Liver (tissue), 9 donors: Measurements from ENCODE around the gene GRIP1. TPM values are rescaled to one million over a fixed set of nuclear protein-coding genes. Genes with fewer than 3 reads are reported as not detected.

ENCODE experiments used
- DNase-seq: peaks from one replicate; pipeline ENCODE4 v3.0.0-alpha.2; 2017; ENCODE audit warnings: low spot score
- H3K27ac ChIP-seq, 2 donors: one replicate each; pipeline ENCODE4 v1.7.0; 2013; ENCODE audit warnings: inconsistent platforms in 2 of 2, low read length in 2 of 2, control low read depth in 1 of 2, low read depth in 1 of 2, mild to moderate bottlenecking in 1 of 2
- H3K27me3 ChIP-seq, 4 donors: one replicate each; pipeline versions ENCODE4 v1.6.1 to v1.7.0; 2013; ENCODE audit warnings: low read length in 3 of 4, inconsistent platforms in 1 of 4, mild to moderate bottlenecking in 1 of 4, moderate library complexity in 1 of 4; ENCODE audit not compliant: control insufficient read depth in 4 of 4, insufficient read depth in 4 of 4
- H3K36me3 ChIP-seq, 4 donors: one replicate each; pipeline versions ENCODE4 v1.6.1 to v1.7.0; 2013; ENCODE audit warnings: low read length in 3 of 4, mild to moderate bottlenecking in 3 of 4, low read depth in 1 of 4, moderate library complexity in 1 of 4; ENCODE audit not compliant: control insufficient read depth in 4 of 4, insufficient read depth in 3 of 4
- H3K4me1 ChIP-seq, 4 donors: one replicate each; pipeline versions ENCODE4 v1.6.1 to v1.7.0; 2013; ENCODE audit warnings: low read length in 3 of 4, mild to moderate bottlenecking in 3 of 4, moderate library complexity in 1 of 4; ENCODE audit not compliant: control insufficient read depth in 4 of 4, insufficient read depth in 4 of 4
- H3K4me3 ChIP-seq, 3 donors: one replicate each; pipeline versions ENCODE4 v1.6.1 to v1.7.0; 2013; ENCODE audit warnings: low read length in 3 of 3, control low read depth in 1 of 3, low read depth in 1 of 3, mild to moderate bottlenecking in 1 of 3
- H3K9ac ChIP-seq, 2 donors: one replicate each; pipeline ENCODE4 v1.7.0; 2013; ENCODE audit warnings: low read length in 2 of 2, mild to moderate bottlenecking in 2 of 2, moderate library complexity in 2 of 2, control low read depth in 1 of 2, low read depth in 1 of 2
- H3K9me3 ChIP-seq, 4 donors: one replicate each; pipeline versions ENCODE4 v1.6.1 to v1.7.0; 2013; ENCODE audit warnings: low read length in 3 of 4; ENCODE audit not compliant: control insufficient read depth in 4 of 4
- EGR1 ChIP-seq, 2 donors: IDR thresholded peaks; 2 replicates each; pipeline ENCODE4 v1.6.1; 2016 to 2018; ENCODE audit warnings: antibody characterized with exemption in 2 of 2, low read depth in 2 of 2
- FOXA1 ChIP-seq: IDR thresholded peaks from 2 replicates; pipeline ENCODE4 v1.6.1; 2016; ENCODE audit warnings: antibody characterized with exemption
- FOXA2 ChIP-seq: IDR thresholded peaks from 2 replicates; pipeline ENCODE4 v1.6.1; 2016; ENCODE audit warnings: antibody characterized with exemption
- GABPA ChIP-seq, 2 donors: IDR thresholded peaks in 1 of 2; conservative IDR thresholded peaks in 1 of 2; 2 replicates each; pipeline ENCODE4 v1.6.1; 2016; ENCODE audit warnings: antibody characterized with exemption in 2 of 2, mild to moderate bottlenecking in 1 of 2, moderate library complexity in 1 of 2
- HNF4A ChIP-seq, 2 donors: conservative IDR thresholded peaks; 2 replicates each; pipeline ENCODE4 v1.6.1; 2016; ENCODE audit warnings: antibody characterized with exemption in 2 of 2, mild to moderate bottlenecking in 2 of 2
- HNF4G ChIP-seq: IDR thresholded peaks from 2 replicates; pipeline ENCODE4 v1.6.1; 2016; ENCODE audit warnings: antibody characterized with exemption
- JUND ChIP-seq, 2 donors: IDR thresholded peaks; 2 replicates each; pipeline ENCODE4 v1.6.1; 2016; ENCODE audit warnings: antibody characterized with exemption in 2 of 2
- NR2F2 ChIP-seq: IDR thresholded peaks from 2 replicates; pipeline ENCODE4 v1.6.1; 2016; ENCODE audit warnings: antibody characterized with exemption
- RAD21 ChIP-seq, 2 donors: IDR thresholded peaks; 2 replicates each; pipeline ENCODE4 v1.6.1; 2016; ENCODE audit warnings: antibody characterized with exemption in 2 of 2, mild to moderate bottlenecking in 2 of 2
- RXRA ChIP-seq, 2 donors: IDR thresholded peaks; 2 replicates each; pipeline ENCODE4 v1.6.1; 2017 to 2018; ENCODE audit warnings: antibody characterized with exemption in 2 of 2, mild to moderate bottlenecking in 1 of 2
- SP1 ChIP-seq: IDR thresholded peaks from 2 replicates; pipeline ENCODE4 v1.6.1; 2018; ENCODE audit warnings: antibody characterized with exemption, mild to moderate bottlenecking
- TAF1 ChIP-seq: conservative IDR thresholded peaks from 2 replicates; pipeline ENCODE4 v1.6.1; 2016; ENCODE audit warnings: antibody characterized with exemption, mild to moderate bottlenecking
- YY1 ChIP-seq: IDR thresholded peaks from 2 replicates; pipeline ENCODE4 v1.6.1; 2016; ENCODE audit warnings: antibody characterized with exemption, mild to moderate bottlenecking
- WGBS: extraction: QIAGEN DNeasy Blood & Tissue Kit; methylation state at CpG from one replicate; pipeline ENCODE4 v1.1.7; 2013; 5-methylcytosine and 5-hydroxymethylcytosine counted together
- polyA plus RNA-seq, 2 donors: library from polyadenylated mRNA; stranded (reverse) in 1 of 2; unstranded in 1 of 2; fragments of 200-250 nt in 1 of 2; fragments of >200 nt in 1 of 2; fragmentation: Nextera tagmentation in 1 of 2; extraction: Ambion mirVana in 1 of 2; gene quantifications; one replicate each; pipeline versions ENCODE4 v1.2.1 to v1.2.3, GENCODE V29; 2013 to 2015
- total RNA-seq, 2 donors: library from RNA; depleted of rRNA; stranded (reverse); fragments of >200 nt; gene quantifications; one replicate each; pipeline ENCODE4 v1.2.3, GENCODE V29; 2014
- TF ChIP-seq, protein P1 (sequence below): fragments of 150-350 bp; IDR thresholded peaks from 2 replicates; pipeline ENCODE4 v1.5.1; 2017; ENCODE audit warnings: improper control_type of control experiment, low read depth, low read length; ENCODE audit not compliant: missing input control
- TF ChIP-seq, protein P2 (sequence below): IDR thresholded peaks from 2 replicates; pipeline ENCODE4 v1.6.1; 2016; ENCODE audit warnings: antibody characterized with exemption
- TF ChIP-seq, protein P3 (sequence below): IDR thresholded peaks from 2 replicates; pipeline ENCODE4 v1.6.1; 2016; ENCODE audit warnings: antibody characterized with exemption
- TF ChIP-seq, protein P4 (sequence below): IDR thresholded peaks from 2 replicates; pipeline ENCODE4 v1.6.1; 2016; ENCODE audit warnings: antibody characterized with exemption, mild to moderate bottlenecking
- TF ChIP-seq, protein P5 (sequence below): IDR thresholded peaks from 2 replicates; pipeline ENCODE4 v1.6.1; 2016; ENCODE audit warnings: antibody characterized with exemption
- donor health status: healthy.
- donor health status: healthy.
- donor health status: healthy.
- donor health status: healthy.
- donor health status: healthy.

GRIP1 gene
- total and polyA plus RNA-seq, 4 donors: 0.05 to 1.5 (median 0.24) TPM

DNA sequence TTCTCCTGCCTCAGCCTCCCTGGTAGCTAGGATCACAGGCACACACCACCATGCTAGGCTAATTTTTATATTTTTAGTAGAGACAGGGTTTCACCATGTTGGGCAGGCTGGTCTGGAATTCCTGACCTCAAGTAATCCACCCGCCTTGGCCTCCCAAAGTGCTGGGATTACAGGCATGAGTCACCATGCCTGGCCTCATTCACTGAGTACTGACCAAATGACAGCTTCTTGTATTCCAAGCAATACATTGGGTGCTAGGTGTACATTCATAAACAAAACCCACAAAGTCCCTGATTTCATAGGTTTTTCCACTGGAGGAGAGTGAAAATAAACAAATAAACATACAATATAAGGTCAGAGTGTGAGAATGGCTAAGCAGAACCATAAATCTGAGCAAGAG, 240.3 kb downstream of the GRIP1 start:
- Histone ChIP-seq H3K4me1 (no peaks in the 10 kb centered on the region), H3K36me3 (no peaks in the 10 kb centered on the region), H3K9ac (no peak overlapping the region), H3K4me3 (no peak overlapping the region), H3K27ac (no peak overlapping the region), H3K9me3 (no peaks in the 10 kb centered on the region), H3K27me3 (no peaks in the 10 kb centered on the region)
- 84% methylated on average over 1 of the region's 1 CpG for whole genome bisulfite sequencing
- TF ChIP-seq TAF1 (no peak), RAD21 (IDR thresholded peaks at IDR 0.05) (no peak), HNF4A (conservative IDR thresholded peaks at IDR 0.05) (no peak), JUND (IDR thresholded peaks at IDR 0.05) (no peak), EGR1 (IDR thresholded peaks at IDR 0.05; ENCODE audit: low read depth in 2 of 2) (no peak), YY1 (no peak), RXRA (IDR thresholded peaks at IDR 0.05) (no peak), FOXA1 (no peak), FOXA2 (no peak), GABPA (IDR thresholded peaks at IDR 0.05 in 1 of 2, conservative IDR thresholded peaks at IDR 0.05 in 1 of 2) (no peak), NR2F2 (no peak)
- TF ChIP-seq, protein P1, sequence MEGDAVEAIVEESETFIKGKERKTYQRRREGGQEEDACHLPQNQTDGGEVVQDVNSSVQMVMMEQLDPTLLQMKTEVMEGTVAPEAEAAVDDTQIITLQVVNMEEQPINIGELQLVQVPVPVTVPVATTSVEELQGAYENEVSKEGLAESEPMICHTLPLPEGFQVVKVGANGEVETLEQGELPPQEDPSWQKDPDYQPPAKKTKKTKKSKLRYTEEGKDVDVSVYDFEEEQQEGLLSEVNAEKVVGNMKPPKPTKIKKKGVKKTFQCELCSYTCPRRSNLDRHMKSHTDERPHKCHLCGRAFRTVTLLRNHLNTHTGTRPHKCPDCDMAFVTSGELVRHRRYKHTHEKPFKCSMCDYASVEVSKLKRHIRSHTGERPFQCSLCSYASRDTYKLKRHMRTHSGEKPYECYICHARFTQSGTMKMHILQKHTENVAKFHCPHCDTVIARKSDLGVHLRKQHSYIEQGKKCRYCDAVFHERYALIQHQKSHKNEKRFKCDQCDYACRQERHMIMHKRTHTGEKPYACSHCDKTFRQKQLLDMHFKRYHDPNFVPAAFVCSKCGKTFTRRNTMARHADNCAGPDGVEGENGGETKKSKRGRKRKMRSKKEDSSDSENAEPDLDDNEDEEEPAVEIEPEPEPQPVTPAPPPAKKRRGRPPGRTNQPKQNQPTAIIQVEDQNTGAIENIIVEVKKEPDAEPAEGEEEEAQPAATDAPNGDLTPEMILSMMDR: no peak
- TF ChIP-seq, protein P2, sequence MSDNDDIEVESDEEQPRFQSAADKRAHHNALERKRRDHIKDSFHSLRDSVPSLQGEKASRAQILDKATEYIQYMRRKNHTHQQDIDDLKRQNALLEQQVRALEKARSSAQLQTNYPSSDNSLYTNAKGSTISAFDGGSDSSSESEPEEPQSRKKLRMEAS: no peak
- TF ChIP-seq, protein P3, sequence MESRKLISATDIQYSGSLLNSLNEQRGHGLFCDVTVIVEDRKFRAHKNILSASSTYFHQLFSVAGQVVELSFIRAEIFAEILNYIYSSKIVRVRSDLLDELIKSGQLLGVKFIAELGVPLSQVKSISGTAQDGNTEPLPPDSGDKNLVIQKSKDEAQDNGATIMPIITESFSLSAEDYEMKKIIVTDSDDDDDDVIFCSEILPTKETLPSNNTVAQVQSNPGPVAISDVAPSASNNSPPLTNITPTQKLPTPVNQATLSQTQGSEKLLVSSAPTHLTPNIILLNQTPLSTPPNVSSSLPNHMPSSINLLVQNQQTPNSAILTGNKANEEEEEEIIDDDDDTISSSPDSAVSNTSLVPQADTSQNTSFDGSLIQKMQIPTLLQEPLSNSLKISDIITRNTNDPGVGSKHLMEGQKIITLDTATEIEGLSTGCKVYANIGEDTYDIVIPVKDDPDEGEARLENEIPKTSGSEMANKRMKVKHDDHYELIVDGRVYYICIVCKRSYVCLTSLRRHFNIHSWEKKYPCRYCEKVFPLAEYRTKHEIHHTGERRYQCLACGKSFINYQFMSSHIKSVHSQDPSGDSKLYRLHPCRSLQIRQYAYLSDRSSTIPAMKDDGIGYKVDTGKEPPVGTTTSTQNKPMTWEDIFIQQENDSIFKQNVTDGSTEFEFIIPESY: no peak
- DNase-seq: no peak

DNA sequence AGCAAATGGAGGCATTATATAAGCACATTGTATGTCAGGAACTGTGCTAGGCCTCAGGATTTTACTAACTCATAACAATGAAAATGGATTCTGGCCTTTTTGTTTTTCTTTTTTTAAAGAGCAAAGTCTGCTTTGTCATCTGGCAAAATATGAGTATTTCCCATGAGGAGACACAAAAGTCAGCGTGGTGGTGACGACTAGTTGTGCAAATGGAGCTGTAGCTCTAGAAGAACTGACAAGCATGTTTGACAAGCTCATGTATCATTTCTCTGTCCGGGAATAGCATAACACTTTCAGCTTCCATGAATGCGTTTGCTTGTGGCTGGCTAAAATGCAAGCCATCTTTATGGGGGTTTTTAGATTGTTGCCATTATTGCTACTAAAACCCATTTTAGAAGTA, 248.8 kb downstream of the GRIP1 start:
- H3K9me3 ChIP-seq: peaks cover 0 to under 1% (median 0%) of the 10 kb centered on the region in 4 donors
- H3K36me3 ChIP-seq: peaks cover 0 to 3% (median 0%) of the 10 kb centered on the region in 4 donors
- DNase-seq: no peak
- TF ChIP-seq, protein P2: no peak
- TF ChIP-seq RAD21 (IDR thresholded peaks at IDR 0.05): no peak
- TF ChIP-seq FOXA2: no peak
- TF ChIP-seq JUND (IDR thresholded peaks at IDR 0.05): no peak
- no peak for TF ChIP-seq HNF4G
- TF ChIP-seq, protein P4, sequence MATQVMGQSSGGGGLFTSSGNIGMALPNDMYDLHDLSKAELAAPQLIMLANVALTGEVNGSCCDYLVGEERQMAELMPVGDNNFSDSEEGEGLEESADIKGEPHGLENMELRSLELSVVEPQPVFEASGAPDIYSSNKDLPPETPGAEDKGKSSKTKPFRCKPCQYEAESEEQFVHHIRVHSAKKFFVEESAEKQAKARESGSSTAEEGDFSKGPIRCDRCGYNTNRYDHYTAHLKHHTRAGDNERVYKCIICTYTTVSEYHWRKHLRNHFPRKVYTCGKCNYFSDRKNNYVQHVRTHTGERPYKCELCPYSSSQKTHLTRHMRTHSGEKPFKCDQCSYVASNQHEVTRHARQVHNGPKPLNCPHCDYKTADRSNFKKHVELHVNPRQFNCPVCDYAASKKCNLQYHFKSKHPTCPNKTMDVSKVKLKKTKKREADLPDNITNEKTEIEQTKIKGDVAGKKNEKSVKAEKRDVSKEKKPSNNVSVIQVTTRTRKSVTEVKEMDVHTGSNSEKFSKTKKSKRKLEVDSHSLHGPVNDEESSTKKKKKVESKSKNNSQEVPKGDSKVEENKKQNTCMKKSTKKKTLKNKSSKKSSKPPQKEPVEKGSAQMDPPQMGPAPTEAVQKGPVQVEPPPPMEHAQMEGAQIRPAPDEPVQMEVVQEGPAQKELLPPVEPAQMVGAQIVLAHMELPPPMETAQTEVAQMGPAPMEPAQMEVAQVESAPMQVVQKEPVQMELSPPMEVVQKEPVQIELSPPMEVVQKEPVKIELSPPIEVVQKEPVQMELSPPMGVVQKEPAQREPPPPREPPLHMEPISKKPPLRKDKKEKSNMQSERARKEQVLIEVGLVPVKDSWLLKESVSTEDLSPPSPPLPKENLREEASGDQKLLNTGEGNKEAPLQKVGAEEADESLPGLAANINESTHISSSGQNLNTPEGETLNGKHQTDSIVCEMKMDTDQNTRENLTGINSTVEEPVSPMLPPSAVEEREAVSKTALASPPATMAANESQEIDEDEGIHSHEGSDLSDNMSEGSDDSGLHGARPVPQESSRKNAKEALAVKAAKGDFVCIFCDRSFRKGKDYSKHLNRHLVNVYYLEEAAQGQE: no peak
- TF ChIP-seq SP1: no peak
- TF ChIP-seq FOXA1: no peak
- TF ChIP-seq EGR1 (IDR thresholded peaks at IDR 0.05; ENCODE audit: low read depth in 2 of 2): no peak
- no peak for TF ChIP-seq YY1
- TF ChIP-seq HNF4A (conservative IDR thresholded peaks at IDR 0.05): no peak
- no peak for TF ChIP-seq TAF1
- TF ChIP-seq RXRA (IDR thresholded peaks at IDR 0.05): no peak
- TF ChIP-seq, protein P1: no peak
- TF ChIP-seq, protein P3: no peak
- TF ChIP-seq, protein P5, sequence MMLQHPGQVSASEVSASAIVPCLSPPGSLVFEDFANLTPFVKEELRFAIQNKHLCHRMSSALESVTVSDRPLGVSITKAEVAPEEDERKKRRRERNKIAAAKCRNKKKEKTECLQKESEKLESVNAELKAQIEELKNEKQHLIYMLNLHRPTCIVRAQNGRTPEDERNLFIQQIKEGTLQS: no peak
- TF ChIP-seq GABPA (IDR thresholded peaks at IDR 0.05 in 1 of 2, conservative IDR thresholded peaks at IDR 0.05 in 1 of 2): no peak
- no peak for TF ChIP-seq NR2F2
- no peak overlapping the region for H3K9ac ChIP-seq
- no peak overlapping the region for H3K4me3 ChIP-seq
- WGBS: 84% methylated on average over 4 of the region's 4 CpGs
- H3K27me3 ChIP-seq: no peaks in the 10 kb centered on the region
- H3K4me1 ChIP-seq: no peaks in the 10 kb centered on the region
- H3K27ac ChIP-seq: no peak overlapping the region
